Measurements from ENCODE around the gene DIP2C.
"Not testable (repeated sequence)": the region's sequence is repeated elsewhere in the genome, so short reads cannot be mapped to it uniquely, and the experiment has no call there.

Gene DIP2C

DNA sequence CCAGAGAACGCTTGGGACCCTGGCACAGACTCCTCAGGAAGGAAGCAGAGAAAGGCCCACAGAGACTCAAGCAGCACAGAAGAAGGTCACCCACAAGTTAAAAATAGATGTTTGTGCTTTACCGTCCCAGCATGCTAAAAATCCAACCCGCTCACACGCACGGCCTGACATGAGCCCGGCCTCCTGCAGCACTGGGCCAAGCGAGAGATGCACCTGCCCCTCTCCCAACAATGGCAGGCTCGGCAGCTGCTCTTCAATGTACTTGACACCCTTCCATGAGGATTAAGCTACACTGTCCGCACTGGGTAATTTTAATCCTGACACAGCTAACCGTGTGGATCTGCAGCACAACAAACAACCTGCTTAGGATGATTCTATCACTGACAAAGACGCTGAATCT lies 9.3 kb downstream of the DIP2C start:
- no peak overlapping the region for H3K27ac ChIP-seq
- TF ChIP-seq, protein P1, sequence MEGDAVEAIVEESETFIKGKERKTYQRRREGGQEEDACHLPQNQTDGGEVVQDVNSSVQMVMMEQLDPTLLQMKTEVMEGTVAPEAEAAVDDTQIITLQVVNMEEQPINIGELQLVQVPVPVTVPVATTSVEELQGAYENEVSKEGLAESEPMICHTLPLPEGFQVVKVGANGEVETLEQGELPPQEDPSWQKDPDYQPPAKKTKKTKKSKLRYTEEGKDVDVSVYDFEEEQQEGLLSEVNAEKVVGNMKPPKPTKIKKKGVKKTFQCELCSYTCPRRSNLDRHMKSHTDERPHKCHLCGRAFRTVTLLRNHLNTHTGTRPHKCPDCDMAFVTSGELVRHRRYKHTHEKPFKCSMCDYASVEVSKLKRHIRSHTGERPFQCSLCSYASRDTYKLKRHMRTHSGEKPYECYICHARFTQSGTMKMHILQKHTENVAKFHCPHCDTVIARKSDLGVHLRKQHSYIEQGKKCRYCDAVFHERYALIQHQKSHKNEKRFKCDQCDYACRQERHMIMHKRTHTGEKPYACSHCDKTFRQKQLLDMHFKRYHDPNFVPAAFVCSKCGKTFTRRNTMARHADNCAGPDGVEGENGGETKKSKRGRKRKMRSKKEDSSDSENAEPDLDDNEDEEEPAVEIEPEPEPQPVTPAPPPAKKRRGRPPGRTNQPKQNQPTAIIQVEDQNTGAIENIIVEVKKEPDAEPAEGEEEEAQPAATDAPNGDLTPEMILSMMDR (conservative IDR thresholded peaks at IDR 0.05) = no peak
- no peak for TF ChIP-seq ZFX (IDR thresholded peaks at IDR 0.05)

DNA sequence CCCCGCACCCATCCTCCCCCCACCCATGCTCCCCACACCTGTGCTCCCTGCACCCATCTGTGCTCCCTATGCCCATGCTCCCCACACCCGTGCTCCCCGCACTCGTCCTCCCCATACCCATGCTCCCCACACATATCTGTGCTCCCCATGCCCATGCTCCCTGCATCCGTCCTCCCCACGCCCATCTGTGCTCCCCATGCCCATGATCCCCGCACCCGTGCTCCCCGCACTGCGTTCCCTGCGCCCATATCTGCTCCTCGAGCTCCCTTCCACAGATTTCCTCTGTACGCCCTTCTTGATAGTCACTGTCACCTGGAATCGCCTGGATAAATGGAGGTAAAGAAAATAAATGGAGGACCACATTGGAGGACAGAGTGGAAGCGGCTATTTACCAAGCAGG lies 9.9 kb downstream of the DIP2C start:
- H3K27ac ChIP-seq = no peak overlapping the region

GRCh38 chr10:678662-679005 lies 10.8 kb downstream of the DIP2C start:
- H3K27ac ChIP-seq = not testable (repeated sequence)

More for the DNA sequence above, 9.9 kb downstream of the DIP2C start:
- TF ChIP-seq, protein P1 (conservative IDR thresholded peaks at IDR 0.05) = no peak
- no peak for TF ChIP-seq ZFX (IDR thresholded peaks at IDR 0.05)

- no peak overlapping the region for H3K27ac ChIP-seq
- TF ChIP-seq ZFX (IDR thresholded peaks at IDR 0.05) = no peak
- TF ChIP-seq, protein P1 (conservative IDR thresholded peaks at IDR 0.05) = no peak
Measured at GRCh38 chr10:677750-678661, 11.5 kb downstream of the DIP2C start.

- H3K27ac ChIP-seq = no peak overlapping the region
- no peak for TF ChIP-seq ZFX (IDR thresholded peaks at IDR 0.05)
- TF ChIP-seq, protein P1 (conservative IDR thresholded peaks at IDR 0.05) = no peak
Measured at GRCh38 chr10:677038-677437, 12.4 kb downstream of the DIP2C start.

DNA sequence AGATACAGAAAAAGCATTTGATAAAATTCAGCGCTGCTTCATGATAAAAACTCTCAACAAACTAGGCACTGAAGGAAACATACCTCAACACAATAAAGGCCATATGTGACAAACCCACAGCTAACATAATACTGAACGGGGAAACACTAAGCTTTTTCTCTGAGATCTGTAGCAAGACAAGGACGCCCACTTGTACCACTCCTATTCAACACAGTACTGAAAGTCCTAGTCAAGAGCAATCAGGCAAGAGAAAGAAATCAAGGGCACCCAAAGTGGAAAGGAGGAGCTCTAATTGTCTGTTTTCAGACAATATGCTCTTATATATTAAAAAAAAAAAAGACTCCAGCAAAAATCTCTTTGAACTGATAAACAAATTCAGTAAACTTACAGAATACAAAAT lies 13.3 kb downstream of the DIP2C start:
- no peak overlapping the region for H3K27ac ChIP-seq
- TF ChIP-seq, protein P1 (conservative IDR thresholded peaks at IDR 0.05) = no peak
- TF ChIP-seq ZFX (IDR thresholded peaks at IDR 0.05) = no peak

DNA sequence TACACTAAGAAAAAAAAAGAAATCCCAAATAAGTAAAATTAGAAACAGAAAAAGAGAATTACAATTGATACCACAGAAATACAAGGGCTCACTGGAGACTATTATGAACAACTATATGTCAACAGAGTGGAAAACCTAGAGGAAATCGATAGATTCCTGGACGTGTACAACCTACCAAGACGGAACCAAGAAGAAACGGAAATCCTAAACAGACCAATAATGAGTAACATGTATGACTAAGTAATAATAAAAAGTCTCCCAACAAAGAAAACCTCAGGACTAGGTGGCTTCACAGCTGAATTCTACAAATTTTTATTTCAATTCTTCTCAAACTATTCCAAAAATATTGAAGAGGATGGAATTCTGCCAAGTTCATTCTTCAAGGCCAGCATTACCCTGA lies 13.9 kb downstream of the DIP2C start:
- no peak overlapping the region for H3K27ac ChIP-seq
- no peak for TF ChIP-seq ZFX (IDR thresholded peaks at IDR 0.05)
- TF ChIP-seq, protein P1 (conservative IDR thresholded peaks at IDR 0.05) = no peak

DNA sequence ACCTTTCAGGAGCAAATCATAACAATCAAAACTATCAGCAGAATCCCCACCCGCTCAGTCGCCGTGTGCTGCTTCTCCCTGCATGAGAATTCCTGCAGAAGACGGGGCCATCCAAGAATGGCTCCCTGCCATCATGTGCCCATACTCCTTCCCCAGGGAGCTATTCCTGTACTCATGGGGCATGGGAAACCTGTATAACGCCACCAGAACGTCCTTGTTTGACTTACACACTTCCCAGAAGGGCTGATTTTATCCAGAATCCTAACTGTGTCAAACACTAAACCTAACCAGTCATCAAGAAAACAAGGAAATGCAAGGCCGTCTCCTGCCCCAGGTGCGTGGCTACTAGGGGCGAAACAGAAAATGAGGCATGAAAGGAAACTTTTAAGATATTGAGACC lies 16.0 kb downstream of the DIP2C start:
- no peak overlapping the region for H3K27ac ChIP-seq
- TF ChIP-seq ZFX (IDR thresholded peaks at IDR 0.05) = no peak
- TF ChIP-seq, protein P1 (conservative IDR thresholded peaks at IDR 0.05) = no peak
